Urinary bladder (tissue), 4 donors: Measurements from ENCODE around the gene DHX36. TPM values are rescaled to one million over a fixed set of nuclear protein-coding genes. Genes with fewer than 3 reads are reported as not detected.
A peak's percentile ranks its signal among the peaks of the same experiment; 100 is the strongest.

ENCODE experiments used
- DNase-seq: peaks from one replicate; pipeline ENCODE4 v3.0.0-alpha.2; 2015; ENCODE audit errors: extremely low spot score
- H3K27ac ChIP-seq: one replicate; pipeline ENCODE4 v1.5.1; 2013; ENCODE audit warnings: low read depth, mild to moderate bottlenecking, moderate library complexity
- H3K36me3 ChIP-seq: one replicate; pipeline ENCODE4 v1.6.1; 2013; ENCODE audit warnings: mild to moderate bottlenecking, moderate library complexity; ENCODE audit not compliant: insufficient read depth
- H3K4me1 ChIP-seq: one replicate; pipeline ENCODE4 v1.6.1; 2013; ENCODE audit warnings: mild to moderate bottlenecking, moderate library complexity; ENCODE audit not compliant: insufficient read depth
- H3K4me3 ChIP-seq: one replicate; pipeline ENCODE4 v1.5.1; 2013; ENCODE audit warnings: low read depth, low read length
- WGBS: extraction: QIAGEN DNeasy Blood & Tissue Kit; methylation state at CpG from one replicate; pipeline ENCODE4 v1.1.7; 2013; 5-methylcytosine and 5-hydroxymethylcytosine counted together
- polyA plus RNA-seq: library from polyadenylated mRNA; stranded (reverse); fragments of 200-250 nt; gene quantifications from one replicate; pipeline ENCODE4 v1.2.3, GENCODE V29; 2013
- total RNA-seq: library from RNA; depleted of rRNA; stranded (reverse); fragments of >200 nt; gene quantifications from one replicate; pipeline ENCODE4 v1.2.3, GENCODE V29; 2014
- donor health status: healthy with polysubstance abuse.
- donor health status: healthy.

DHX36 gene
- 160 TPM for total RNA-seq
- polyA plus RNA-seq: 25.8 TPM

GRCh38 chr3:154323891-154324738, at the start of gene DHX36:
DHX36 (minus strand) TSS chr3:154324487; CDS start chr3:154324416, 71 bp downstream.
- H3K27ac ChIP-seq: peak within 1 kb of the TSS; percentile 91
- H3K4me3 ChIP-seq: peak within 1 kb of the TSS; percentile 85
- peaks cover 2% of the 10 kb centered on the region for H3K4me1 ChIP-seq
- peak; percentile 89 for DNase-seq
- no peaks in the 10 kb centered on the region for H3K36me3 ChIP-seq
- WGBS: under 1% methylated on average over 45 of the region's 45 CpGs

GRCh38 chr3:154367221-154367620, 42.9 kb upstream of the DHX36 start:
- Histone ChIP-seq H3K4me3 (no peak overlapping the region), H3K27ac (no peak overlapping the region), H3K36me3 (no peaks in the 10 kb centered on the region), H3K4me1 (no peaks in the 10 kb centered on the region)
- DNase-seq: no peak
- WGBS: 8% methylated on average over 3 of the region's 3 CpGs

GRCh38 chr3:154364849-154365248, 40.6 kb upstream of the DHX36 start:
- Histone ChIP-seq H3K4me3 (no peak overlapping the region), H3K36me3 (no peaks in the 10 kb centered on the region), H3K27ac (no peak overlapping the region), H3K4me1 (no peaks in the 10 kb centered on the region)
- DNase-seq: no peak

- H3K4me3 ChIP-seq: no peak overlapping the region
- 69% methylated on average over 1 of the region's 1 CpG for WGBS
- DNase-seq: no peak
- H3K36me3 ChIP-seq: no peaks in the 10 kb centered on the region
- H3K27ac ChIP-seq: no peak overlapping the region
- no peaks in the 10 kb centered on the region for H3K4me1 ChIP-seq
Measured at GRCh38 chr3:154361099-154361498, 36.8 kb upstream of the DHX36 start.

GRCh38 chr3:154356009-154356408, 31.7 kb upstream of the DHX36 start:
- WGBS: 64% methylated on average over 1 of the region's 1 CpG
- H3K4me3 ChIP-seq: no peak overlapping the region
- DNase-seq: peak; percentile 7

GRCh38 chr3:154349223-154349622, 24.9 kb upstream of the DHX36 start:
- 32% methylated on average over 2 of the region's 2 CpGs for WGBS
- H3K4me1 ChIP-seq: no peaks in the 10 kb centered on the region
- no peak overlapping the region for H3K27ac ChIP-seq
- H3K4me3 ChIP-seq: no peak overlapping the region
- H3K36me3 ChIP-seq: no peaks in the 10 kb centered on the region
- no peak for DNase-seq

More at GRCh38 chr3:154356009-154356408, 31.7 kb upstream of the DHX36 start:
- no peak overlapping the region for H3K27ac ChIP-seq
- H3K4me1 ChIP-seq: no peaks in the 10 kb centered on the region
- no peaks in the 10 kb centered on the region for H3K36me3 ChIP-seq

- WGBS: 48% methylated on average over 2 of the region's 2 CpGs
- no peak overlapping the region for H3K4me3 ChIP-seq
- H3K27ac ChIP-seq: no peak overlapping the region
- H3K36me3 ChIP-seq: no peaks in the 10 kb centered on the region
- no peaks in the 10 kb centered on the region for H3K4me1 ChIP-seq
- no peak for DNase-seq
Measured at GRCh38 chr3:154345422-154346122, 21.3 kb upstream of the DHX36 start.

GRCh38 chr3:154338570-154338969, 14.3 kb upstream of the DHX36 start:
- H3K4me1 ChIP-seq: no peaks in the 10 kb centered on the region
- H3K27ac ChIP-seq: no peak overlapping the region
- DNase-seq: no peak
- no peaks in the 10 kb centered on the region for H3K36me3 ChIP-seq
- H3K4me3 ChIP-seq: no peak overlapping the region
- 64% methylated on average over 4 of the region's 4 CpGs for WGBS

GRCh38 chr3:154338008-154338407, 13.7 kb upstream of the DHX36 start:
- Histone ChIP-seq H3K27ac (no peak overlapping the region), H3K4me1 (no peaks in the 10 kb centered on the region), H3K36me3 (no peaks in the 10 kb centered on the region), H3K4me3 (no peak overlapping the region)
- DNase-seq: no peak
- 92% methylated on average over 6 of the region's 6 CpGs for WGBS

- Histone ChIP-seq H3K36me3 (no peaks in the 10 kb centered on the region), H3K27ac (no peak overlapping the region), H3K4me1 (no peaks in the 10 kb centered on the region), H3K4me3 (no peak overlapping the region)
- 13% methylated on average over 3 of the region's 3 CpGs for WGBS
- DNase-seq: no peak
Measured at GRCh38 chr3:154334973-154335420, 10.7 kb upstream of the DHX36 start.

GRCh38 chr3:154327871-154328270, 3.6 kb upstream of the DHX36 start:
- Histone ChIP-seq H3K27ac (no peak overlapping the region), H3K4me1 (no peaks in the 10 kb centered on the region), H3K4me3 (no peak overlapping the region), H3K36me3 (no peaks in the 10 kb centered on the region)
- DNase-seq: no peak

- Histone ChIP-seq H3K4me3 (peak overlapping the region; percentile 85), H3K27ac (peak overlapping the region; percentile 91), H3K36me3 (no peaks in the 10 kb centered on the region), H3K4me1 (peaks cover 2% of the 10 kb centered on the region)
- 71% methylated on average over 3 of the region's 3 CpGs for WGBS
- DNase-seq: peak; percentile 3
Measured at GRCh38 chr3:154324919-154325318, 632 bp upstream of the DHX36 start.

- Histone ChIP-seq H3K4me1 (peaks cover 2% of the 10 kb centered on the region), H3K36me3 (no peaks in the 10 kb centered on the region), H3K27ac (no peak overlapping the region), H3K4me3 (no peak overlapping the region)
- 88% methylated on average over 5 of the region's 5 CpGs for WGBS
- no peak for DNase-seq
Measured at GRCh38 chr3:154316974-154317767, 7.1 kb downstream of the DHX36 start.
